ENCODE measurements around the gene RNF214. TPM values are rescaled to one million over a fixed set of nuclear protein-coding genes. Genes with fewer than 3 reads are reported as not detected.

RNF214 gene
- polyA plus RNA-seq, 1 donor (not counting 4 experiments of a cell fraction or from before 2014, with no cell fraction given): 11.8 TPM

DNA sequence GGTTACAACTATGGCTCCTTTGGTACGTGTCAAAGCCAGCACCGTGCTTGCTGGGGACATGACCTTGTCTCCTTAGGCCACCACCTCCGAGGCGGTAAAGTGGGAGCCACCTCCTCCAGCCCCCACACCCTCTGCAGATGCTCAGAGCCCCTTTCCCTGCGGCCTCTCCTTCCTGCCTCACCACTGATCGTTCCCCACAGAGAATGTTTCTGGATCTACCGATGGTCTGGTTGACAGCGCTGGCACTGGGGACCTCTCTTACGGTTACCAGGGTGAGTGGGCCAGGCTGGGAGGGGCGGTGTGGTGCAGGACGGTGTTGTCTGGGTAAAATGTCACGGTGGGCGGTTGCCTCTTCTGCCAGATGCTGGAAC lies 45.1 kb upstream of the RNF214 start:
- no peaks in the 10 kb centered on the region for H4K20me1 ChIP-seq (ENCODE audit: control insufficient read depth, extremely low read depth, insufficient read depth, low read length)
- H3K4me2 ChIP-seq (ENCODE audit: control insufficient read depth, extremely low read depth, insufficient read depth, low read depth, low read length): no peak overlapping the region
- no peaks in the 10 kb centered on the region for H3K27me3 ChIP-seq (ENCODE audit: control insufficient read depth, extremely low read depth, insufficient read depth, low read length)
- dilution Hi-C loops (cut with MboI; ENCODE audit: extremely low pct_ligation_motif_present, low sequenced_read_pairs): no loop called here
- no peak for DNase-seq (ENCODE audit: low read depth, low spot score)
- no peaks in the 10 kb centered on the region for H3K9me1 ChIP-seq (ENCODE audit: control insufficient read depth, extremely low read depth, insufficient read depth, low read length)
- H3K4me1 ChIP-seq (ENCODE audit: control insufficient read depth, extremely low read depth, insufficient read depth, low read length): no peaks in the 10 kb centered on the region
- H3K36me3 ChIP-seq (ENCODE audit: control insufficient read depth in 2 of 2, extremely low read depth in 1 of 2, insufficient read depth in 2 of 2, low read length in 2 of 2): peaks cover 9 to 33% of the 10 kb centered on the region in 2 experiments
- H3K79me2 ChIP-seq (ENCODE audit: control insufficient read depth, insufficient read depth, low read length): no peaks in the 10 kb centered on the region
- H3K9ac ChIP-seq (ENCODE audit: control insufficient read depth, extremely low read depth, insufficient read depth, low read length): no peak overlapping the region
- no peak for FAIRE-seq
- no peak overlapping the region for H3K4me3 ChIP-seq (ENCODE audit: control insufficient read depth in 2 of 3, extremely low read depth in 1 of 3, insufficient read depth in 2 of 3, low read depth in 1 of 3, low read length in 3 of 3)
- H3K9me3 ChIP-seq (ENCODE audit: control insufficient read depth, low read depth, low read length): no peaks in the 10 kb centered on the region
- H2AFZ ChIP-seq (ENCODE audit: control insufficient read depth, low read length): no peak overlapping the region
- no peak for TF ChIP-seq EZH2 (IDR thresholded peaks at IDR 0.05; ENCODE audit: low read length)
- TF ChIP-seq, protein P1, sequence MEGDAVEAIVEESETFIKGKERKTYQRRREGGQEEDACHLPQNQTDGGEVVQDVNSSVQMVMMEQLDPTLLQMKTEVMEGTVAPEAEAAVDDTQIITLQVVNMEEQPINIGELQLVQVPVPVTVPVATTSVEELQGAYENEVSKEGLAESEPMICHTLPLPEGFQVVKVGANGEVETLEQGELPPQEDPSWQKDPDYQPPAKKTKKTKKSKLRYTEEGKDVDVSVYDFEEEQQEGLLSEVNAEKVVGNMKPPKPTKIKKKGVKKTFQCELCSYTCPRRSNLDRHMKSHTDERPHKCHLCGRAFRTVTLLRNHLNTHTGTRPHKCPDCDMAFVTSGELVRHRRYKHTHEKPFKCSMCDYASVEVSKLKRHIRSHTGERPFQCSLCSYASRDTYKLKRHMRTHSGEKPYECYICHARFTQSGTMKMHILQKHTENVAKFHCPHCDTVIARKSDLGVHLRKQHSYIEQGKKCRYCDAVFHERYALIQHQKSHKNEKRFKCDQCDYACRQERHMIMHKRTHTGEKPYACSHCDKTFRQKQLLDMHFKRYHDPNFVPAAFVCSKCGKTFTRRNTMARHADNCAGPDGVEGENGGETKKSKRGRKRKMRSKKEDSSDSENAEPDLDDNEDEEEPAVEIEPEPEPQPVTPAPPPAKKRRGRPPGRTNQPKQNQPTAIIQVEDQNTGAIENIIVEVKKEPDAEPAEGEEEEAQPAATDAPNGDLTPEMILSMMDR (optimal IDR thresholded peaks at IDR 0.05 in 1 of 3, IDR thresholded peaks at IDR 0.05 in 1 of 3, conservative IDR thresholded peaks at IDR 0.05 in 1 of 3; ENCODE audit: extremely low read depth in 1 of 3, insufficient read depth in 2 of 3, low read length in 3 of 3): no peak
- H3K27ac ChIP-seq (ENCODE audit: control insufficient read depth, insufficient read depth, low read length): no peak overlapping the region

DNA sequence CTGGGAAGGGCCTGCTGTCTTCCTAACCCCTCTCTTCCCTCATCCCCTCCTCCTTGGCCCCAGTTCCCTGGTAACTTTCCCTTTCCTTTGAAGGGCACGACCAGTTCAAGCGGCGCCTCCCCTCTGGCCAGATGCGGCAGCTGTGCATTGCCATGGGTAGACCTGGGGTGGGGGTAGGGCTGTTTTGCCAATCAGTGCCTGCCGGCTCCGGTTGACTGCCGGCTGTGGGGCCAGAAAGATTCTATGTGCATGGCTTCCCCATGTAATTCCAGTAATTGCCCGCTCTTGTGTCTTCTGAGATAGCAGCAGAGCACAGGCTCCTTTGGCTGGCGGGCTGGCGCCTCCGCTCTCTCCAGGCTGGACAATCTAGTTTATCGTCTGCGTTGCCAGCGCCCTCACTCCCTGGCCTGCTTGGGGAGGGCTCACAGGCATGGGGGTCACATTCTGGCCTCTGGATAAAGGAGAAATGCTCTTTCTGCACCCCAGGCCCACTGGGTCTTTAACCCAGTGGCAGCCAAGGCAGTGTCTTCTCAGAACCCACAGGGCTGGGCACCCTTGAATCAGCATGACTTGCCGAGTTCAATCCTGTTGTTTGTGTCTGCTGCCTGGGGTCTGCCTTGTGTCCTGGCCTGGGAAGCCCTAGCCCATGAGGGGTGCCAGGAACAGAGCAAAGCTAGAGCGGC lies 44.5 kb upstream of the RNF214 start:
- Histone ChIP-seq H3K36me3 (ENCODE audit: control insufficient read depth in 2 of 2, extremely low read depth in 1 of 2, insufficient read depth in 2 of 2, low read length in 2 of 2) (peaks cover 9 to 33% of the 10 kb centered on the region in 2 experiments), H3K27ac (ENCODE audit: control insufficient read depth, insufficient read depth, low read length) (no peak overlapping the region), H3K27me3 (ENCODE audit: control insufficient read depth, extremely low read depth, insufficient read depth, low read length) (no peaks in the 10 kb centered on the region), H4K20me1 (ENCODE audit: control insufficient read depth, extremely low read depth, insufficient read depth, low read length) (no peaks in the 10 kb centered on the region), H3K79me2 (ENCODE audit: control insufficient read depth, insufficient read depth, low read length) (no peaks in the 10 kb centered on the region), H3K4me2 (ENCODE audit: control insufficient read depth, extremely low read depth, insufficient read depth, low read depth, low read length) (no peak overlapping the region), H3K4me1 (ENCODE audit: control insufficient read depth, extremely low read depth, insufficient read depth, low read length) (peaks cover 5% of the 10 kb centered on the region), H3K9ac (ENCODE audit: control insufficient read depth, extremely low read depth, insufficient read depth, low read length) (no peak overlapping the region), H2AFZ (ENCODE audit: control insufficient read depth, low read length) (no peak overlapping the region), H3K9me1 (ENCODE audit: control insufficient read depth, extremely low read depth, insufficient read depth, low read length) (no peaks in the 10 kb centered on the region), H3K4me3 (ENCODE audit: control insufficient read depth in 2 of 3, extremely low read depth in 1 of 3, insufficient read depth in 2 of 3, low read depth in 1 of 3, low read length in 3 of 3) (no peak overlapping the region), H3K9me3 (ENCODE audit: control insufficient read depth, low read depth, low read length) (no peaks in the 10 kb centered on the region)
- dilution Hi-C loops (cut with MboI; ENCODE audit: extremely low pct_ligation_motif_present, low sequenced_read_pairs): no loop called here
- no peak for TF ChIP-seq EZH2 (IDR thresholded peaks at IDR 0.05; ENCODE audit: low read length)
- TF ChIP-seq, protein P1 (optimal IDR thresholded peaks at IDR 0.05 in 1 of 3, IDR thresholded peaks at IDR 0.05 in 1 of 3, conservative IDR thresholded peaks at IDR 0.05 in 1 of 3; ENCODE audit: extremely low read depth in 1 of 3, insufficient read depth in 2 of 3, low read length in 3 of 3): no peak
- DNase-seq (ENCODE audit: low read depth, low spot score) (no peak), FAIRE-seq (no peak)

All from keratinocyte (primary cell).